Activated naive CD4-positive, alpha-beta T cell treated with anti-CD3 and anti-CD28 coated beads, Interleukin-2, amount 50 U/mL, for 16 hours (primary cell): ENCODE measurements around the gene PTPRG.

Experiments
- DNase-seq: peaks from one replicate; pipeline ENCODE4 v3.0.0-alpha.2; 2020

PTPRG gene

GRCh38 chr3:61593446-61594029 is 32.2 kb downstream of the PTPRG start:
- DNase-seq, result no peak

DNA sequence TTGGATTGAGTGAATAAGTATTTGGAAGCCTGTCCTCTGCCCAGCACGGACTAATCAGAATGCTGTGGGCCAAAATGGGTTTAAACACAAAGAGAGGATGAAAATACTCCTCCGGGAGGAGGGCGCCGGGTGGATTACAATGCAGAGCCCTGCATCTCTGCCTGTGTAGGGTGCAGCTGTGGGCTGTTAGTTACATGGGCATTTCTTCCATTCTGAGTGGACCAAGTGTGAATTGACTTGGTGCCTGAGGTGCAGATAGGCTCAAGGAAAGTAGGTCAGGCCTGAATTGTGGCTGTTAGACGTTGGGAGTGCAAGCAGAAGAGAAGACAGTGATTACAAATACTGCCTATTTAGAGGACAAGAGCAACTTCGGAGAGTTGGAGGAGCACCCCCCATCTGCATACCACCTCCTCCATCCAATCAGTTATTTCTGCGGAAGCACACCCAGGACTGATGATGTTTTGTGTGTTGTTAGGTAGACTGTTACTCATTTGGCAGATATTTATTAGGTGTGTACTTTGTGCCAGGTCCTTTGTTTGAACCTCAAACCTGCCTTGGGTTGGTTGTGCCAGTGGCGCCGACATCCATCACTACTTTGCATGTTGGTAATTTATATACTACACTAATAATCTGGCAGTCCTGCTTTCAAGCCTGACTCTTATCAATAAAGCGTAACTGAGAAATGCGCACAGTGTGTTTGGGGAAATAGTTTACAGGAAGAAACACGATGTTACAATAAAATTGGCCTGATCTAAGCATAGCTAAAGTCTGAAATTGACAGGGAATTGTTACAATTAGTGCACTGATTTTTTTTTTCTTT is 33.0 kb downstream of the PTPRG start:
- DNase-seq, result no peak

GRCh38 chr3:61594964-61595285 is 33.6 kb downstream of the PTPRG start:
- no peak for DNase-seq

DNA sequence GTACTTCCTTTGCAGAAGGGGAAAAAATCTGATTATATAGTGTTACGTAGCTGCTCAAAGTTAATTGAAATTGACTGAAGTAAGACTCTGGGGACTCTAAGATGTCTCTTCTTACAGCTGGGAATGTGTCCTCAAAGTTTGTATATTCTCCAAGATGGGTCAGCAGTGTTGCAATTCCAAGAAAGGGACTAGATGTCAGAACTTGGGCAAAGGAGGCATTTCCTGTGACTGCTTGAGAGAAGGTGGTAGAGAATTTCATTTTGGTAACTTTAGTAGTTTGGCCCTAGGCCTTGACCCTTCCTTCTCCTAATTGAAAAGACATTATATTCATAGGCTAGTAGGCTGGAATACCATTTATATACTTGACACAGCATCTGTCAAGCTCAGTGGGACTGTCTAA is 33.9 kb downstream of the PTPRG start:
- no peak for DNase-seq

GRCh38 chr3:61595826-61596225 is 34.5 kb downstream of the PTPRG start:
- no peak for DNase-seq

- DNase-seq, result no peak
These were observed 36.5 kb downstream of the PTPRG start for GRCh38 chr3:61597906-61598305.

DNA sequence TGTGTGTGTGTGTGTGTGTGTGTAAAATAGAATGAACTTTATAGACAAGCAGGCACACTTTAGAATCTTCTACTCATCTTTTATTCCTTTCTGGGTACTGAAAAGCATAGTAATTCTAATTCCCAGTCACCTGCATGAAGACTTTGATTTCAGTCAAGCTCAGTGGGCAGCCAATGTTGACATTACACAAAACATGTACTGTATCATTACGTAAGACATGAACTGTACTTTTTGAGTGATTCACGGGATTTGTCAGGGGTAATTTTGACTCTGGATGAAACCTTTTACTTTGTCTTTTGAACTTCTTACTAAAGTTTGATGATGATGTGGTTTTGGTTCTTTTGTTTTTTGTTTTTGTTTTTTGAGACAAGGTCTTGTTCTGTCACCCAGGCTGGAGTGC is 38.8 kb downstream of the PTPRG start:
- DNase-seq, result no peak

DNA sequence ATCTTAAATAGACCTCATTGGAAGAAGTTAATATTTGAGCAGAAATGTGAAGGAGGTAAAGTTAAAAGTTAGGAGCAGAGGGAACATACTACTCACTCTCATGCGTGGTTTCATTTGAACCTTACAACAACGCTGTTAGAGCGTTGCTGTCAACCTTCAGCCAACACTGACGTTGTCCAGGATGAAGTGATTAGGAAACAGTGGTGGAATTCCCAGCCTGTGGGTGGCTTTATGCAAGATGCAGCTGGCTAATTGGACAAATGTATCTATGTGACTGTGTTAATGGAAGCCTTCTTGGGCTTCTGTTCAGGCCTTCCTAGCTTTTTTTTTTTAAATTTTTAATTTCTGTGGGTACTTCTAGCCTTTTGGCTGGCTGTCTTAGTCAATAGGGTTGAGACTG is 40.5 kb downstream of the PTPRG start:
- DNase-seq, result no peak

DNA sequence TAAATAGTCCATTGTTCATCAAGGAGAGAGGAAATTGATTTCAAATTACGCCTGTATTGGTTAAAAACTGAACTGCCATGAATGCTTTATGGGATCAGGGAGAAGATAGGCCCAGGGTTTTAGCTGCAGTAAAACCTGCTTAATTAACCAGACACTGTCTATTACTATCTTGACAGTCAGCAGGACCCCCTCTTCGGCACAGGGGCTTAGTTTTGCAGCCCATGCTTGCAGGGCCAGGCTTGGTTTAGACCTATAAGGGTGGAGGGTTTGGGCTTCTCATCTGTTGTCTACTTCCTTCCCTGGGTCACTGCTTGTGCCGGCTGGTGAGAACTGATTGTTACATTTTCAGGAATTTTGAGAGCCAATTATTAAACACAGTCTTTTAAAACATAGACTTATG is 41.1 kb downstream of the PTPRG start:
- no peak for DNase-seq

DNA sequence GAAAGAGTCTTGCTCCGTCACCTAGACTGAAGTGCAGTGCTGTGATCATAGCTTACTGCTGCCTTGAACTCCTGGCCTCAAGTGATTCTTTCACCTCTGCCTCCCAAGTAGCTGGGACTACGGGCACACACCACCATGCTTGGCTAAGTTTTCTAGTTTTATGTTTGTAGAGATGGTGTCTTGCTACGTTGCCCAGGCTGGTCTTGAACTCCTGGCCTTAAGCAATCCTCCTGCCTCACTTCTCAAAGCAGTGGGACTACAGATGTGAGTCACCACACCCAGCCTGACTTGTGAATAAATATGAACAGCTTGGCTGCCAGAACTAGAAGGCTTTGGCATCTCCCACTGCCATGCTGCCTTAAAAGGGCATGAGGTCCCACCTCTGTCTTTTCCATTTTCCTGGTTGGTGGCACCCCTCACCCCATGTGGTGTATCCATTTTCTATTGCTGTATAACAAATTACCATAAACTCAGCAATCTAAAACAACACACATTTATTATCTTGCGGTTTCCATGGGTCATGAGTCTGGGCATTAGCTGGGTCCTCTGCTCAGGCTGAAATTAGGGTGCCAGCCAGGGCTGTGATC is 44.3 kb downstream of the PTPRG start:
- no peak for DNase-seq

- no peak for DNase-seq
These were observed 44.8 kb downstream of the PTPRG start for GRCh38 chr3:61606196-61606595.

DNA sequence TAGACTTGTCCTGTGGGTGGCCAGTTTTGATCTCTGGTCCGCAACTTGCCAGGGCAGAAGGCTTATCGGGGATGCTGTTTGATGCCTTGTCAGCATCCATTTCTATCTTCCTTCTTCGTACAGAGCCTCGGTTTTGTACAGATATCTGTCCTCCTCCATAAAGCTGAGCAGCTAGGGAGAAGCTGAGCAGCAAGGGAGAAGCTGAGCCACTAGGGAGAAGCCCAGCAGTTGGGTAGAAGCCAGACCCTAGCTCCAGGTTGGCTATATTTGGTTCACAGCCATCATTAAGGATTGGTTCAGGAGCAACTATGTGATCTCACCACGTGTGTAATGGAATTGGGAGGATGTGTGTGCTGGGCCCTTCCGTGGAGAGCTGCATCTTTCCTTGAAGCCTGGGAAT is 46.7 kb downstream of the PTPRG start:
- no peak for DNase-seq

DNA sequence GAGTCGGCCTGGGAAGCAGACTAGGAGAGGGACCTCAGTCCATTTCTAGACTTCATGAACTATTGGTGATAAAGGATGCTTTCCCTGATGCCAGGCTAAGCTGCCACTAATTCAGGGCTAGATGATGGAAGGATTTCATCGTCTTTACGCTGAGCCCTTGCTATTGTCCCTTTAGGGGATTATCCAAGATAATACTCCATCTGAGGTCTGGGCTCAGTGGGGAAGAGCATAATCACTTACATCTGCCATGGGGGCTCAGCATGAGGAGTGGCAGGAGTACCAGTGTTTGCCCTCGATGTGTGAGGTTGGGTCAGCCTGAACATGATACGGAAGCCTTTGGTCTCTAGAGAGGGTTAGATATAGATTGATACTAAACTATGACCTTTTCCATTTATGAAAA is 47.3 kb downstream of the PTPRG start:
- no peak for DNase-seq

- no peak for DNase-seq
These were observed 48.9 kb downstream of the PTPRG start for GRCh38 chr3:61610316-61610715.

- no peak for DNase-seq
These were observed 51.1 kb downstream of the PTPRG start for GRCh38 chr3:61612211-61613194.

- no peak for DNase-seq
These were observed 52.3 kb downstream of the PTPRG start for GRCh38 chr3:61613666-61614065.

- no peak for DNase-seq
These were observed 54.3 kb downstream of the PTPRG start for GRCh38 chr3:61615643-61616042.

DNA sequence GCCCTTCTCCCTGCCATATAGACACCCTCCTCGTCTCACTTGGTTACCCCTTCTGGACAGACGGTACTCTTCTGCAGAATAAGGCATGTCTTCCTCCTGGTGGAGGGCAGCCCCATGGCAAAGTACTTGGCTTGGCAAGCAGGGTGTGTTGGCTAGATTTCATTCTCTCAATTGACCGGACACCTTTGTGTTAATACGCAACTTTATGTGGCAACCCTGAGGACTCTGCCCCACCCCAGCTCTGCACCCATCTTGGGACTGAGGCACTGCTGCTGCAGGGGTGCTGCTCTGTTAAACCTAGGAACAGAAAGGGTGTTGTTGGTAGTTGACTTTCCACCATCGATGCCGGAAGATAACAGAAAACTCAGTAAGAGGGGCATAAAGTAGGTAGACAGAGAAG is 55.2 kb downstream of the PTPRG start:
- DNase-seq, result no peak

DNA sequence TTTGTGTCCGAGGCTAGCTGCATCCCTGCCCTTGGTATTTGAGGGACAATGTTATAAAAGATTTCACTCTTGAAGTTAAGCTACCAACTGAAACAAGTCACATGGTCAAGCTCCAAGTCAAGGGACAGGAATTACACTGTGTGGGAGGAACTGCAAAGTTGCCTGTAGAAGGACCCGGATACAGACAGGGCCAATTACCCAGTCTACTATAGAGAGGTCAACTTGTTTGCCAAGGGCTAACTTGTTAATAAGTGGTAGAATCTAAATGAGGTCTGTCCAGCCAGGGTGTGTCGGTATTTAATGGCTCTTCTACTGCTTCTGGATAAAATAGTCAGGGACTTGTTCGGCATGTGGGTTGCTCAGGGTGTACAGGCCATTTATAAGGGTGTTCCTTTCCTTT is 55.7 kb downstream of the PTPRG start:
- no peak for DNase-seq

DNA sequence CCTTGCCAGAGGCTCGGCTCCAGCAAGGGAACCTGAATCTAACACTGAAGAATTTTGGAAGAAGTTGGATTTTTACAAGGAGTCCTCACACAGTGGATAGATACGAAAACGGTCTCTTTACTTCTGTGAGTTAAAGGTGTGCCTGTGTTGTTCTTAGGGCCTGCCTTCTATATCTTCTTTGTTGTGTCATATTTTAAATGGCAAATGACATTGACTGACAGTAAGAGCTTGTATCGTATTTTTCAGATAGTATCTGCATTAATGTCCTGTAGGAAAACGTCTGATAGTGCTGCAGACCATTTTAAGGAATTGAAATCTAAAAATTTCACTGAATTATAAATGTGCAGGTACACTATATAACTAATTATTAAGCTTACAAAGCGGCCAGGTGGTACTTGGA is 56.3 kb downstream of the PTPRG start:
- no peak for DNase-seq

DNA sequence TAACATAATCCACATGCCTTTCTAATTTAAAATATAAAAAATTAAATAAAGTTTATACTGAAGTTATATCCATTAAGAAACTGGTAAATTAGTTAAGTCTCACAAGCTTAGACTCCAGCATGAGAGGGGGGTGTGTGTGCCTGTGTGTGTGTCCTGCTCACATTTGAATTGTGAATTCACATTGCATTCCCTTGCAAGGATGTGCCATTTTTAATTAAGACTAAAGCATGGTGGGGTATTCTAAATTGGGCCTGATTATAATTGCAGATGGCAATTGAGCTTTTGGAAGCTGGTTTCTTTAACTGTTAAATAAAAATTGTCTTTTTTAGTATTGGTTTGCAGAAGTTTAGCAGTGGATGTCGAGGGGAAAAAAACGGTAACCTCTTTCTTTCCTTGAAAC is 56.9 kb downstream of the PTPRG start:
- DNase-seq, result no peak

DNA sequence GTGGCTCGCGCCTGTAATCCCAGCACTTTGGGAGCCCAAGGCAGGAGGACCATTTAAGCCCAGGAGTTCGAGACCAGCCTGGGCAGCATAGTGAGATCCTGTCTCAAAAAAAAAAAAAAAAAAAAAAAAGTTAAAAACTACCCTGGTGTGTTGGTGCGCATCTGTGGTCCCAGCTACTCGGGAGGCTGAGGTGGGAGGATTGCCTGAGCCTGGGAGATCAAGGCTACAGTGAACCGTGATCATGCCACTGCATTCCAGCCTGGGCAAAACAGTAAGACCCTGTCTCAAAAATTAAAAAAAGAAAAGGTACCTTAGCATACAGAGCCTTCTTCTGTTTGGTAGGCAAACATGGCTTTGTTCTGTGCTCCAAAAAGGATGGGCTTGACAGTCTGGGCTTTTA is 57.5 kb downstream of the PTPRG start:
- DNase-seq, result no peak

GRCh38 chr3:61620073-61620472 is 58.7 kb downstream of the PTPRG start:
- DNase-seq, result no peak
